HFFc6 (cell line): ENCODE results near the gene POLE3. TPM values are rescaled to one million over a fixed set of nuclear protein-coding genes. Genes with fewer than 3 reads are reported as not detected.
"Not testable (repeated sequence)": the region's sequence is repeated elsewhere in the genome, so short reads cannot be mapped to it uniquely, and the experiment has no call there.

Source experiments
- DNase-seq: peaks from one replicate; pipeline ENCODE4 v3.0.0-alpha.2; 2018
- H3K27ac Mint-ChIP-seq: 2 replicates; pipeline ENCODE4 v1.8.0; 2020; ENCODE audit warnings: mild to moderate bottlenecking, mixed read lengths
- H3K27me3 Mint-ChIP-seq: 2 replicates; pipeline ENCODE4 v1.8.0; 2021; ENCODE audit warnings: mild to moderate bottlenecking, moderate library complexity, mixed read lengths; ENCODE audit not compliant: insufficient read depth
- H3K36me3 Mint-ChIP-seq: 2 replicates; pipeline ENCODE4 v1.8.0; 2021; ENCODE audit warnings: low read depth, mixed read lengths
- H3K4me1 Mint-ChIP-seq: 2 replicates; pipeline ENCODE4 v1.8.0; 2020; ENCODE audit warnings: low read depth, mixed read lengths
- H3K4me3 Mint-ChIP-seq: 2 replicates; pipeline ENCODE4 v1.8.0; 2020; ENCODE audit warnings: mild to moderate bottlenecking, moderate library complexity, mixed read lengths
- H3K9me3 Mint-ChIP-seq: 2 replicates; pipeline ENCODE4 v1.8.0; 2020; ENCODE audit warnings: mild to moderate bottlenecking, mixed read lengths
- total RNA-seq, 6 experiments: library from RNA; stranded (reverse); fragmentation: NEBNext Ultra II Directional; extraction: Animal tissue kit (Norgen Biotek cat#: 25700); gene quantifications; 2 replicates in 1 of 6; 3 replicates in 5 of 6; pipeline ENCODE4 v1.2.3, GENCODE V29; 2021
- TF ChIP-seq, protein P1 (sequence below): fragments of 200-600 bp; sonication (generic); IDR thresholded peaks from 2 replicates; pipeline ENCODE4 v1.5.0; 2021; ENCODE audit warnings: antibody characterized with exemption, mild to moderate bottlenecking

The POLE3 gene
- total RNA-seq, 6 experiments from 2014 or later, result 33.7 to 43.9 (median 37.9) TPM

DNA sequence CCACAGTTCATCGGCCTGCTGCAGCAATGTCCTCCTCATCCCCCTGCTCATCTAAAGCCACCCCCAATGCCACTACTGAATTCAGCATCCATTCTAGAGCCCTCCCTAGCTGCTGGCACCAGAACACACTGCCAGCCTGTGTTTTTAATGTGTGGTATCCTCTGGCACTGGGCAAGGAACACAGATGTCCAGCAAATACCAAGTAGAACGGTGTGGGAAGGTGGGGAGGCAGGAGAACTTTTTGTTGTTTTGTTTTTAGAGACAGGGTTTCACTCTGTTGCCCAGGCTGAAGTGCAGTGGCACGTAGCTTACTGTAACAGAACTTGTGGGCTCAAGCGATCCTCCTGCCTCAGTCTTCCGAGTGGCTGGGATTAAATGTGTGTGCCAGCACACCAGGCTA lies 38.4 kb downstream of the POLE3 start:
- H3K27ac Mint-ChIP-seq, result no peak overlapping the region
- DNase-seq, result no peak
- no peaks in the 10 kb centered on the region for H3K9me3 Mint-ChIP-seq
- H3K4me3 Mint-ChIP-seq, result no peak overlapping the region
- peaks cover 11% of the 10 kb centered on the region for H3K4me1 Mint-ChIP-seq
- TF ChIP-seq, protein P1, sequence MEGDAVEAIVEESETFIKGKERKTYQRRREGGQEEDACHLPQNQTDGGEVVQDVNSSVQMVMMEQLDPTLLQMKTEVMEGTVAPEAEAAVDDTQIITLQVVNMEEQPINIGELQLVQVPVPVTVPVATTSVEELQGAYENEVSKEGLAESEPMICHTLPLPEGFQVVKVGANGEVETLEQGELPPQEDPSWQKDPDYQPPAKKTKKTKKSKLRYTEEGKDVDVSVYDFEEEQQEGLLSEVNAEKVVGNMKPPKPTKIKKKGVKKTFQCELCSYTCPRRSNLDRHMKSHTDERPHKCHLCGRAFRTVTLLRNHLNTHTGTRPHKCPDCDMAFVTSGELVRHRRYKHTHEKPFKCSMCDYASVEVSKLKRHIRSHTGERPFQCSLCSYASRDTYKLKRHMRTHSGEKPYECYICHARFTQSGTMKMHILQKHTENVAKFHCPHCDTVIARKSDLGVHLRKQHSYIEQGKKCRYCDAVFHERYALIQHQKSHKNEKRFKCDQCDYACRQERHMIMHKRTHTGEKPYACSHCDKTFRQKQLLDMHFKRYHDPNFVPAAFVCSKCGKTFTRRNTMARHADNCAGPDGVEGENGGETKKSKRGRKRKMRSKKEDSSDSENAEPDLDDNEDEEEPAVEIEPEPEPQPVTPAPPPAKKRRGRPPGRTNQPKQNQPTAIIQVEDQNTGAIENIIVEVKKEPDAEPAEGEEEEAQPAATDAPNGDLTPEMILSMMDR, result no peak
- H3K36me3 Mint-ChIP-seq, result no peaks in the 10 kb centered on the region
- H3K27me3 Mint-ChIP-seq, result peaks cover 8% of the 10 kb centered on the region

DNA sequence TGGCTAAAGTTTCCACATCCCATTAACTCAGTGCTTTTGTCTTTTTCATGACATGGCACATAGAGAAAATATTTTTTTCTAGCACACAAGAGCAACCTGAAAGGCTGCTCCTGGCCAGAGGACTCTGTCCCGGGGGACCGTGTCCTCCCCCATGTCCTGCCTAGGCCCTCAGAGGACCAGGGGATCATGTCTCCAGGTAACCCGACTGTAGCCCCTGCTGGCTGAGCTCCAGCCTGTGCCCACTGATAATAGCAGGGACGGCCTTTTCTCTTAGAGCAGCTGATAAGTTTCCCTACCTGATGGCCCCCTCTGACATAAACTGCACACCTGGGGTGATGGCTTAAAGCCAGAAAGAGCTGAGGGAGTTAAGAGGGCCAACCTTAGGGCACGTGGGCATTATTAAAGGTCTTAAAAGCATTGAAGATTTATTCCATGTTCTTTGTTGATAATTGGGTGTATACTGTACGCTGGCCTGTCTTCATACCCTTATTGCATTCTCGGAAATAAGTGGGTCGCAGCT lies 39.6 kb downstream of the POLE3 start:
- TF ChIP-seq, protein P1, result no peak
- H3K36me3 Mint-ChIP-seq, result no peaks in the 10 kb centered on the region
- H3K27ac Mint-ChIP-seq, result no peak overlapping the region
- no peak for DNase-seq
- H3K27me3 Mint-ChIP-seq, result peaks cover 8% of the 10 kb centered on the region
- peaks cover 11% of the 10 kb centered on the region for H3K4me1 Mint-ChIP-seq
- no peak overlapping the region for H3K4me3 Mint-ChIP-seq
- H3K9me3 Mint-ChIP-seq, result no peaks in the 10 kb centered on the region

DNA sequence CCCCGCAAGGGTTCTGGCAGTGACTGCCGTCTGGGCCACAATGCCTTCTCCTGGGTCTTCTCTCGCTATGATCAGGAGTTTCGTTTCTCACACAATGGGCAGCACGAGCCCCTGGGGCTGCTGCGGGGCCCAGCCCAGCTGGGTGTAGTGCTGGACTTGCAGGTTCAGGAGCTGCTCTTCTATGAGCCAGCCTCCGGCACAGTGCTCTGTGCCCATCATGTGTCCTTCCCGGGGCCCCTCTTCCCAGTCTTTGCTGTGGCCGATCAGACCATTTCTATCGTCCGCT lies 40.7 kb downstream of the POLE3 start:
- DNase-seq, result no peak
- Mint-ChIP-seq H3K9me3 (no peaks in the 10 kb centered on the region), H3K27ac (no peak overlapping the region), H3K4me1 (peaks cover under 1% of the 10 kb centered on the region; the same call in 1 of the 2 replicates), H3K4me3 (no peak overlapping the region), H3K27me3 (peaks cover 8% of the 10 kb centered on the region), H3K36me3 (no peaks in the 10 kb centered on the region)
- TF ChIP-seq, protein P1, result no peak

DNA sequence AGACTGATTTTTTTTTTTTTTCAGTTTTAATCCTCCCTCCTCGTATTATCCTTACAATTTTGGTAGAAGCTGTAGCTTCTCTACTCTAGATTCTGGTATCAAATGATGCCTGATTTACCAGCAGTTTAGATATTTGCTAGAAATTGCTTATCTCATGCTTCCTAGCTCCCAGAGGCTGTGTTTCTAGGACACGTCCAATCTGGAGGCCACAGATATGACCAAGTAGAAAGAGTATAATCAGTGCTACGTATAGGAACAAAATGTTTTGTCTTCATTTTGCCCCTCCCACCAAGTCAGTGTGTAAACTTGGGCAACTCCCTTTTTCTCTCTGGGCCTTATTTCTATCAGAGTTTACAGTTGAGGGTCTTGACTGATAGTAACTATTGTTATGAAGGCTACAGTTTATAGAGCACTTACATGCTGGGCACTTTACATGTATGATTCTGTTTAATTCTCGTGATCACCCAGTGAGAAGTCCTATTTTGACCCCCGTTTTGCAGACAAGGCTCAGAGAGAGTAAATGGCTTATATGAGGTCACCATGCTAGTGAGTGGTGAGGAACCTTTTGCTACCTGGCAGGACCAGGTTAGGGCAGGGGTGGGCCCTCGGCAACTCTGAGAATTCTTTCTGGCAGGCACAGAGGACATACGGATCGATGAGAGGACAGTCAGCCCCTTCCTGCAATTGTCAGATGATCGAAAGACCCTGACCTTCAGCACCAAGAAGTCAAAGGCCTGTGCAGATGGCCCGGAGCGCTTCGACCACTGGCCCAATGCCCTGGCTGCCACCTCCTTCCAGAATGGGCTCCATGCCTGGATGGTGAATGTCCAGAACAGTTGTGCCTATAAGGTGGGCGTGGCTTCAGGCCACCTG lies 41.3 kb downstream of the POLE3 start:
- TF ChIP-seq, protein P1, result no peak
- no peaks in the 10 kb centered on the region for H3K4me1 Mint-ChIP-seq
- H3K36me3 Mint-ChIP-seq, result no peaks in the 10 kb centered on the region

DNA sequence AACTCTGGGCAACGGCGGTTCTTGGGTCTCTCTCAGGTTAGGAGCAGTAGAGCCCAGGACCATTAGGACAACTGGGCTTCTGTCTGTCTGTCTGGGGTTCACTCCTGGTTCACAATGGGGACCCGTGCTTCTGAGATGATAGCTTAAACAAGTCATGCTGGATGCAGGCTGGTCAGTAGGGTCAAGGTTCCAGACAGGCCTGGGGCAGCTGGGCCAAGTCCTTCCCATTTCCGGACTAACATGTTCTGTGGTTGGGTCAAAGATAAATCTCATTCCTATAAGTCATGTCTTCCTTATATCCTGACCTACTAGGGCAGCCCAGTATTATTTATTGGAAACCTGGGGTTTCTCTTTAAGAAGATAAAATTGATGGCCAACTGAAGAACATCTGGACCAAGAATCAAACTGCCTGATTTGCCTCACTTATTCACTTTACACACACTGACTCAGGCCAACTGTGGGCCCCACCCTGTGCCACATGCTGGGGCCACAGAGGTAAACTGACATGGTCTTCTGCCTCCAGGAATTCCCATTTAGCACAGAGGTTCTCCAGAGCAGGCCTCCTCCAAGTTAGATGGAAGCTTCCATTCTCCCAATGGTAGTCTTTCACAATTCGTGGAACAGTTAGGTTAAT lies 42.0 kb downstream of the POLE3 start:
- H3K36me3 Mint-ChIP-seq, result no peaks in the 10 kb centered on the region
- H3K4me1 Mint-ChIP-seq, result no peaks in the 10 kb centered on the region
- DNase-seq, result no peak
- no peak overlapping the region for H3K27ac Mint-ChIP-seq
- TF ChIP-seq, protein P1, result no peak
- no peak overlapping the region for H3K4me3 Mint-ChIP-seq
- peaks cover 8% of the 10 kb centered on the region for H3K27me3 Mint-ChIP-seq
- no peaks in the 10 kb centered on the region for H3K9me3 Mint-ChIP-seq

More for the DNA sequence above, 41.3 kb downstream of the POLE3 start:
- Mint-ChIP-seq H3K27ac (no peak overlapping the region), H3K9me3 (no peaks in the 10 kb centered on the region), H3K27me3 (peaks cover 8% of the 10 kb centered on the region), H3K4me3 (no peak overlapping the region)
- no peak for DNase-seq

DNA sequence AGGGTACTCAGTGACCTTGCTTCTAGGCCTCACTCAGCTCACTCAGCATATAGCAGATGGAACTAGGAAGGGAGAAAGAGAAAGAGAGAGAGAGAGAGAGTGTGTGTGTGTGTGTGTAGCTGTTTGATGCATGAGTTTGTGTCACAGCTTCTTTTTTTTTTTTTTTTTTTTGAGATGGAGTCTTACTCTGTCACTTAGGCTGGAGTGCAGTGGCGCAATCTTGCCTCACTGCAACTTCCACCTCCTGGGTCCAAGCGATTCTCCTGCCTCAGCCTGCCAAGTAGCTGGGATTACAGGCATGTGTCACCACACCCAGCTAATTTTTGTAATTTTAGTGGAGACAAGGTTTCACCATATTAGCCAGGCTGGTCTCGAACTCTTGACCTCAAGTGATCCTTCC lies 44.8 kb downstream of the POLE3 start:
- DNase-seq, H3K27ac Mint-ChIP-seq, H3K4me1 Mint-ChIP-seq, H3K4me3 Mint-ChIP-seq, H3K9me3 Mint-ChIP-seq, H3K36me3 Mint-ChIP-seq: not testable (repeated sequence)
- peaks cover 16% of the 10 kb centered on the region for H3K27me3 Mint-ChIP-seq
